ENCODE measurements around the gene TTF1.

The TTF1 gene

GRCh38 chr9:132387133-132387532 is 19.5 kb downstream of the TTF1 start:
- no peak overlapping the region for H3K23ac ChIP-seq (ENCODE audit: low read length)
- no peaks in the 10 kb centered on the region for H3K4me1 ChIP-seq (ENCODE audit: control insufficient read depth in 1 of 2, insufficient read depth in 2 of 2, low read length in 2 of 2)
- H3K27ac ChIP-seq (ENCODE audit: low read depth, low read length), result no peak overlapping the region
- no peak overlapping the region for H3K9ac ChIP-seq (ENCODE audit: low read length)
- no peak overlapping the region for H3K4me2 ChIP-seq (ENCODE audit: low read length)
- no peak overlapping the region for H3K4ac ChIP-seq (ENCODE audit: low read depth, low read length)
- H3K79me2 ChIP-seq (ENCODE audit: control insufficient read depth, insufficient read depth, low read length, poor library complexity), result no peaks in the 10 kb centered on the region
- H4K12ac ChIP-seq (ENCODE audit: low read depth, low read length), result no peak overlapping the region
- no peak overlapping the region for H2BK120ac ChIP-seq (ENCODE audit: insufficient read depth, low read length, poor library complexity)
- no peak overlapping the region for H2AFZ ChIP-seq (ENCODE audit: insufficient read depth, low read length, poor library complexity)
- H4K8ac ChIP-seq (ENCODE audit: low read depth, low read length), result no peak overlapping the region
- no peak overlapping the region for H2BK12ac ChIP-seq (ENCODE audit: low read length)
- no peak overlapping the region for H2BK5ac ChIP-seq (ENCODE audit: low read depth, low read length, poor library complexity)
- no peaks in the 10 kb centered on the region for H3K79me1 ChIP-seq (ENCODE audit: low read length)
- no peak overlapping the region for H3K18ac ChIP-seq (ENCODE audit: low read length)
- no peak for DNase-seq
- no peak overlapping the region for H2AK5ac ChIP-seq (ENCODE audit: low read length)
- H3K27me3 ChIP-seq (ENCODE audit: insufficient read depth, low read length), result no peaks in the 10 kb centered on the region
- H3K4me3 ChIP-seq (ENCODE audit: low read depth, low read length), result no peak overlapping the region
- WGBS (ENCODE audit: extremely low coverage, insufficient coverage, insufficient read length), result no CpG with 5 or more reads among the region's 7 CpGs
- H3K14ac ChIP-seq (ENCODE audit: low read length), result no peak overlapping the region
- H3K36me3 ChIP-seq (ENCODE audit: control insufficient read depth in 1 of 2, insufficient read depth in 2 of 2, low read length in 2 of 2), result peaks cover 42 to 51% of the 10 kb centered on the region in 2 experiments
- peaks cover 2% of the 10 kb centered on the region for H3K9me3 ChIP-seq (ENCODE audit: insufficient read depth, low read depth, low read length)
- no peak overlapping the region for H4K91ac ChIP-seq (ENCODE audit: low read depth, low read length)

GRCh38 chr9:132384376-132384775 is 22.3 kb downstream of the TTF1 start:
- no peak overlapping the region for H4K8ac ChIP-seq (ENCODE audit: low read depth, low read length)
- H4K12ac ChIP-seq (ENCODE audit: low read depth, low read length), result no peak overlapping the region
- no peaks in the 10 kb centered on the region for H3K79me1 ChIP-seq (ENCODE audit: low read length)
- no peak overlapping the region for H3K4me3 ChIP-seq (ENCODE audit: low read depth, low read length)
- no peak overlapping the region for H3K18ac ChIP-seq (ENCODE audit: low read length)
- H2AK5ac ChIP-seq (ENCODE audit: low read length), result no peak overlapping the region
- H3K9ac ChIP-seq (ENCODE audit: low read length), result no peak overlapping the region
- H3K4me1 ChIP-seq (ENCODE audit: control insufficient read depth in 1 of 2, insufficient read depth in 2 of 2, low read length in 2 of 2), result no peaks in the 10 kb centered on the region
- H4K91ac ChIP-seq (ENCODE audit: low read depth, low read length), result no peak overlapping the region
- no peaks in the 10 kb centered on the region for H3K9me3 ChIP-seq (ENCODE audit: insufficient read depth, low read depth, low read length)
- no peak overlapping the region for H2BK120ac ChIP-seq (ENCODE audit: insufficient read depth, low read length, poor library complexity)
- H3K36me3 ChIP-seq (ENCODE audit: control insufficient read depth in 1 of 2, insufficient read depth in 2 of 2, low read length in 2 of 2), result peaks cover 30 to 42% of the 10 kb centered on the region in 2 experiments
- no CpG with 5 or more reads among the region's 8 CpGs for WGBS (ENCODE audit: extremely low coverage, insufficient coverage, insufficient read length)
- no peak overlapping the region for H3K4me2 ChIP-seq (ENCODE audit: low read length)
- H2AFZ ChIP-seq (ENCODE audit: insufficient read depth, low read length, poor library complexity), result no peak overlapping the region
- H3K14ac ChIP-seq (ENCODE audit: low read length), result no peak overlapping the region
- no peak overlapping the region for H2BK5ac ChIP-seq (ENCODE audit: low read depth, low read length, poor library complexity)
- H3K79me2 ChIP-seq (ENCODE audit: control insufficient read depth, insufficient read depth, low read length, poor library complexity), result no peaks in the 10 kb centered on the region
- no peak overlapping the region for H3K4ac ChIP-seq (ENCODE audit: low read depth, low read length)
- H3K23ac ChIP-seq (ENCODE audit: low read length), result no peak overlapping the region
- no peak overlapping the region for H3K27ac ChIP-seq (ENCODE audit: low read depth, low read length)
- DNase-seq, result no peak
- no peak overlapping the region for H2BK12ac ChIP-seq (ENCODE audit: low read length)
- no peaks in the 10 kb centered on the region for H3K27me3 ChIP-seq (ENCODE audit: insufficient read depth, low read length)

GRCh38 chr9:132383462-132383883 is 23.2 kb downstream of the TTF1 start:
- no peak overlapping the region for H3K4me3 ChIP-seq (ENCODE audit: low read depth, low read length)
- H2BK12ac ChIP-seq (ENCODE audit: low read length), result no peak overlapping the region
- no peak overlapping the region for H2AFZ ChIP-seq (ENCODE audit: insufficient read depth, low read length, poor library complexity)
- no peak overlapping the region for H3K23ac ChIP-seq (ENCODE audit: low read length)
- peaks cover 1% of the 10 kb centered on the region for H3K9me3 ChIP-seq (ENCODE audit: insufficient read depth, low read depth, low read length)
- no peak overlapping the region for H4K91ac ChIP-seq (ENCODE audit: low read depth, low read length)
- H4K12ac ChIP-seq (ENCODE audit: low read depth, low read length), result no peak overlapping the region
- no CpG with 5 or more reads among the region's 10 CpGs for WGBS (ENCODE audit: extremely low coverage, insufficient coverage, insufficient read length)
- H3K79me1 ChIP-seq (ENCODE audit: low read length), result no peaks in the 10 kb centered on the region
- no peak overlapping the region for H3K4me2 ChIP-seq (ENCODE audit: low read length)
- H3K18ac ChIP-seq (ENCODE audit: low read length), result no peak overlapping the region
- H3K36me3 ChIP-seq (ENCODE audit: control insufficient read depth in 1 of 2, insufficient read depth in 2 of 2, low read length in 2 of 2), result peaks cover 31 to 48% of the 10 kb centered on the region in 2 experiments
- no peak overlapping the region for H3K14ac ChIP-seq (ENCODE audit: low read length)
- H4K8ac ChIP-seq (ENCODE audit: low read depth, low read length), result no peak overlapping the region
- no peaks in the 10 kb centered on the region for H3K4me1 ChIP-seq (ENCODE audit: control insufficient read depth in 1 of 2, insufficient read depth in 2 of 2, low read length in 2 of 2)
- H3K79me2 ChIP-seq (ENCODE audit: control insufficient read depth, insufficient read depth, low read length, poor library complexity), result no peaks in the 10 kb centered on the region
- no peak overlapping the region for H2BK120ac ChIP-seq (ENCODE audit: insufficient read depth, low read length, poor library complexity)
- H3K9ac ChIP-seq (ENCODE audit: low read length), result no peak overlapping the region
- H3K4ac ChIP-seq (ENCODE audit: low read depth, low read length), result no peak overlapping the region
- H2AK5ac ChIP-seq (ENCODE audit: low read length), result no peak overlapping the region
- DNase-seq, result no peak
- H3K27ac ChIP-seq (ENCODE audit: low read depth, low read length), result no peak overlapping the region
- H3K27me3 ChIP-seq (ENCODE audit: insufficient read depth, low read length), result no peaks in the 10 kb centered on the region
- H2BK5ac ChIP-seq (ENCODE audit: low read depth, low read length, poor library complexity), result no peak overlapping the region

DNA sequence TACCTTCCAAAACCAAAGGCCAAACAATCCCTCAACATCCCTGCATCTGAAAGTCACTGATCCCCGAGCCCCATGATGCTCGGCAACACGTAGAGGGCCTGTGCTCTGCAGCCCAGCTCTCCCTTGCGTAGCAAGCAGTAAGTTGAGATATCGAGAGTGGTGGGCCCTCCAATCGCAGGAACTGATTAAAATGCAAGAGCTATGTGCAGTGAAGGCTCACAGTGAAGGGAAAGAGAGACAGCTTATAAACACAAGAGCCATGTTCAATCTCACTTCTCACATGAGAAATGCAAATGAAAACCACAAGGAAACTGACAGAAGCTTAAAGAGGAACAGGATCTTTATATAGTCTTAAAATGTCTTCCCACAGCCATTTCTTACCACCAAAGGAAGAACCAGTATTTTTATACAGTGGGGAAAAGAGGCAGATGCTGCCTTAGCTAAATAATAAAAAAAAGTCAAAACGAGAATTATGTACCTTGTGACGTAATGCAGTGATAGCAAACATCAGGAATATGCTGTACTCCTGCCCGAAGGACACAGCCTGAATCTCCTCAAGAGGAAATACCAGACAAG is 24.6 kb downstream of the TTF1 start:
- no peak overlapping the region for H2BK120ac ChIP-seq (ENCODE audit: insufficient read depth, low read length, poor library complexity)
- no CpG with 5 or more reads among the region's 9 CpGs for WGBS (ENCODE audit: extremely low coverage, insufficient coverage, insufficient read length)

More for the DNA sequence above, 24.6 kb downstream of the TTF1 start:
- no peak overlapping the region for H3K27ac ChIP-seq (ENCODE audit: low read depth, low read length)
- H4K12ac ChIP-seq (ENCODE audit: low read depth, low read length), result no peak overlapping the region
- no peak overlapping the region for H3K4me3 ChIP-seq (ENCODE audit: low read depth, low read length)
- no peak overlapping the region for H4K8ac ChIP-seq (ENCODE audit: low read depth, low read length)
- H3K36me3 ChIP-seq (ENCODE audit: control insufficient read depth in 1 of 2, insufficient read depth in 2 of 2, low read length in 2 of 2), result peaks cover 34 to 53% of the 10 kb centered on the region in 2 experiments
- H3K79me2 ChIP-seq (ENCODE audit: control insufficient read depth, insufficient read depth, low read length, poor library complexity), result no peaks in the 10 kb centered on the region
- H3K18ac ChIP-seq (ENCODE audit: low read length), result no peak overlapping the region
- no peak overlapping the region for H2AK5ac ChIP-seq (ENCODE audit: low read length)
- H3K9me3 ChIP-seq (ENCODE audit: insufficient read depth, low read depth, low read length), result peaks cover 13% of the 10 kb centered on the region
- H3K9ac ChIP-seq (ENCODE audit: low read length), result no peak overlapping the region
- no peak overlapping the region for H3K14ac ChIP-seq (ENCODE audit: low read length)
- DNase-seq, result no peak
- H2AFZ ChIP-seq (ENCODE audit: insufficient read depth, low read length, poor library complexity), result no peak overlapping the region
- H4K91ac ChIP-seq (ENCODE audit: low read depth, low read length), result no peak overlapping the region
- H3K4me2 ChIP-seq (ENCODE audit: low read length), result no peak overlapping the region
- no peaks in the 10 kb centered on the region for H3K27me3 ChIP-seq (ENCODE audit: insufficient read depth, low read length)
- no peaks in the 10 kb centered on the region for H3K79me1 ChIP-seq (ENCODE audit: low read length)
- H2BK5ac ChIP-seq (ENCODE audit: low read depth, low read length, poor library complexity), result no peak overlapping the region
- no peak overlapping the region for H3K23ac ChIP-seq (ENCODE audit: low read length)
- no peak overlapping the region for H3K4ac ChIP-seq (ENCODE audit: low read depth, low read length)
- no peak overlapping the region for H2BK12ac ChIP-seq (ENCODE audit: low read length)
- no peaks in the 10 kb centered on the region for H3K4me1 ChIP-seq (ENCODE audit: control insufficient read depth in 1 of 2, insufficient read depth in 2 of 2, low read length in 2 of 2)
